GM12891 (cell line): ENCODE measurements around the gene NOSTRIN.

ENCODE experiments used
- DNase-seq: peaks from one replicate; pipeline ENCODE4 v3.0.0; 2011; ENCODE audit warnings: low spot score; ENCODE audit not compliant: insufficient read length
- FAIRE-seq: peaks from 2 replicates; lab custom pipeline; 2011; peaks lifted over from hg19 to GRCh38; lab: Jason Lieb, UNC
- PAX5 ChIP-seq: IDR thresholded peaks from 2 replicates; pipeline ENCODE4 v1.6.1; 2011; ENCODE audit warnings: low read length, moderate library complexity, mild to moderate bottlenecking; ENCODE audit not compliant: insufficient read depth, severe bottlenecking
- POLR2A ChIP-seq: IDR thresholded peaks from 2 replicates; pipeline ENCODE4 v1.6.1; 2011; ENCODE audit warnings: low read depth, low read length, control low read depth
- POLR2AphosphoS5 ChIP-seq: IDR thresholded peaks from 2 replicates; pipeline ENCODE4 v1.6.1; 2011; ENCODE audit warnings: low read depth, low read length, control low read depth
- POU2F2 ChIP-seq: IDR thresholded peaks from 2 replicates; pipeline ENCODE4 v1.6.1; 2011; ENCODE audit warnings: low read depth, mild to moderate bottlenecking, control low read depth, low read length, moderate library complexity
- SPI1 ChIP-seq: IDR thresholded peaks from 2 replicates; pipeline ENCODE4 v1.6.1; 2011; ENCODE audit warnings: low read depth, low read length, control low read depth
- TAF1 ChIP-seq: IDR thresholded peaks from 2 replicates; pipeline ENCODE4 v1.6.1; 2011; ENCODE audit warnings: low read depth, low read length, control low read depth

The NOSTRIN gene

GRCh38 chr2:168830958-168831357, 28.5 kb downstream of the NOSTRIN start:
- no peak for DNase-seq
- TF ChIP-seq TAF1, result no peak
- TF ChIP-seq POLR2A, result no peak
- no peak for TF ChIP-seq SPI1
- no peak for TF ChIP-seq POU2F2
- no peak for TF ChIP-seq POLR2AphosphoS5
- no peak for TF ChIP-seq PAX5
- no peak for FAIRE-seq

GRCh38 chr2:168831662-168832061, 29.2 kb downstream of the NOSTRIN start:
- DNase-seq (no peak), FAIRE-seq (no peak)
- TF ChIP-seq POU2F2, result no peak

- TF ChIP-seq POLR2AphosphoS5 (no peak), TAF1 (no peak), POU2F2 (no peak), POLR2A (no peak), SPI1 (no peak), PAX5 (no peak)
- FAIRE-seq (no peak), DNase-seq (no peak)
Measured at GRCh38 chr2:168835969-168836368, 33.5 kb downstream of the NOSTRIN start.

- no peak for TF ChIP-seq POU2F2
- TF ChIP-seq PAX5, result no peak
- TF ChIP-seq TAF1, result no peak
- TF ChIP-seq SPI1, result no peak
- no peak for TF ChIP-seq POLR2AphosphoS5
- no peak for TF ChIP-seq POLR2A
- DNase-seq (no peak), FAIRE-seq (no peak)
Measured at GRCh38 chr2:168841445-168841844, 39.0 kb downstream of the NOSTRIN start.

- TF ChIP-seq PAX5 (no peak), POLR2A (no peak)
- no peak for DNase-seq
- no peak for FAIRE-seq
Measured at GRCh38 chr2:168843253-168843652, 40.8 kb downstream of the NOSTRIN start.

- FAIRE-seq (no peak), DNase-seq (no peak)
- no peak for TF ChIP-seq PAX5
- TF ChIP-seq TAF1, result no peak
- TF ChIP-seq POLR2AphosphoS5, result no peak
- no peak for TF ChIP-seq POU2F2
- TF ChIP-seq SPI1, result no peak
- TF ChIP-seq POLR2A, result no peak
Measured at GRCh38 chr2:168848225-168848624, 45.8 kb downstream of the NOSTRIN start.

- no peak for TF ChIP-seq SPI1
- no peak for TF ChIP-seq PAX5
- no peak for TF ChIP-seq TAF1
- TF ChIP-seq POLR2A, result no peak
- no peak for TF ChIP-seq POU2F2
- no peak for TF ChIP-seq POLR2AphosphoS5
- DNase-seq, result no peak
- FAIRE-seq, result no peak
Measured at GRCh38 chr2:168849610-168850009, 47.2 kb downstream of the NOSTRIN start.

GRCh38 chr2:168850846-168851245, 48.4 kb downstream of the NOSTRIN start:
- FAIRE-seq (no peak), DNase-seq (no peak)
- no peak for TF ChIP-seq TAF1
- TF ChIP-seq POLR2A, result no peak

- TF ChIP-seq POLR2A, result no peak
- no peak for FAIRE-seq
- DNase-seq, result no peak
Measured at GRCh38 chr2:168851674-168852320, 49.4 kb downstream of the NOSTRIN start.

- no peak for FAIRE-seq
- no peak for DNase-seq
- TF ChIP-seq POLR2A (no peak), SPI1 (no peak), TAF1 (no peak), PAX5 (no peak), POLR2AphosphoS5 (no peak), POU2F2 (no peak)
Measured at GRCh38 chr2:168852481-168852880, 50.0 kb downstream of the NOSTRIN start.

GRCh38 chr2:168853471-168853870, 51.0 kb downstream of the NOSTRIN start:
- FAIRE-seq, result no peak
- no peak for DNase-seq

More at GRCh38 chr2:168853471-168853870, 51.0 kb downstream of the NOSTRIN start:
- TF ChIP-seq TAF1 (no peak), POLR2A (no peak), PAX5 (no peak), POU2F2 (no peak), SPI1 (no peak), POLR2AphosphoS5 (no peak)
